ENCODE data around the gene NISCH. TPM values are rescaled to one million over a fixed set of nuclear protein-coding genes. Genes with fewer than 3 reads are reported as not detected.

Gene NISCH
- polyA plus RNA-seq (ENCODE audit: insufficient read length in 4 of 4) = 100 to 1,000 TPM in 3 of 4 donors, 10 to 100 TPM in 1; 95.0 to 110 (median 105) TPM

DNA sequence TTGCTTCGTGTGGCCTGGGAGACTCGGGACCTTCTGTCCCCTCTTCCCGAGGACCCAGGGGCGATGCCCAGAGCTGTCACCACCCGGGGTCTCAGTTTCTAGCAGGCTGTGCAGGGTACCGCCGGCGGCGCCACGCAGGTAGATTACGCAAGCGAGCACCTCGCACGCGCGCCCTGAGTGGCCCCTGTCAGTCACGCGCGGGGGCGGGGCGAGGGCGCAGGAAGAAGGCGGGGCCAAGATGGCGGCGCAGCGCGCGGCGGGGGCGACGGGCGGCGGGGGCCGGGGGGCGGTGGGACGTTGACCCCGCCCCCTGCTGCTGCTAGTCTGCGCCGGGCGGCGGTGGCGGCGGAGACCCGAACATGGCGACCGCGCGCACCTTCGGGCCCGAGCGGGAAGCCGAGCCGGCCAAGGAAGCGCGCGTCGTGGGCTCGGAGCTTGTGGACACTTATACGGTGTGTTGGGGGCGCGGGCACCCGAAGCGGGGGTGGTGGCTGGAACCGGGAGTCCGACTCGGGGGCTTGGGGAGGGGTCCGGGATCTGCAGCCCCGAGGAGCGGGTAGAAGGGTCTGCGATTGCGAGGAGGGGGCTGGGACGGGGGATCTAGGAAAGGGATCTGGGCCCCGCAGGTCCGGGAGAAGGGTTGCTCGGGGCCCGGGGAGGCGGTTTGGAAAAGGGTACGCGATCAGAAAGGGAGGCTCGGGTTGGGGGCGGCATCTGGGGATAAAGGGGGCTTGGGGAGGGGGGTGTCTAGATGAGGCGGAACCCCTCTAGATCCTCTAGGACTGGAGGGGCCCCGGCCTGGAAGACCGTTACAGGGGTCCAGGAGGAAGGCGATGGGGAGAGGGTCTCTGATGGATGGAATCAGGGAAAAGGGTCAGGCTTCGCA lies at the start of gene NISCH:
NISCH (plus strand) TSS at position 322 of the 886 bp plus-strand sequence; CDS start at position 360, 38 bp downstream.
- DNase-seq (ENCODE audit: low read depth in 4 of 4, low spot score in 3 of 4) = peak; percentile 64 to 73 (median 69)

GRCh38 chr3:52406231-52406661 lies 49.2 kb upstream of the NISCH start:
- no peak for DNase-seq (ENCODE audit: low read depth in 4 of 4, low spot score in 3 of 4)

- no peak for DNase-seq (ENCODE audit: low read depth in 4 of 4, low spot score in 3 of 4)
Observed at GRCh38 chr3:52406791-52407510, 48.5 kb upstream of the NISCH start.

DNA sequence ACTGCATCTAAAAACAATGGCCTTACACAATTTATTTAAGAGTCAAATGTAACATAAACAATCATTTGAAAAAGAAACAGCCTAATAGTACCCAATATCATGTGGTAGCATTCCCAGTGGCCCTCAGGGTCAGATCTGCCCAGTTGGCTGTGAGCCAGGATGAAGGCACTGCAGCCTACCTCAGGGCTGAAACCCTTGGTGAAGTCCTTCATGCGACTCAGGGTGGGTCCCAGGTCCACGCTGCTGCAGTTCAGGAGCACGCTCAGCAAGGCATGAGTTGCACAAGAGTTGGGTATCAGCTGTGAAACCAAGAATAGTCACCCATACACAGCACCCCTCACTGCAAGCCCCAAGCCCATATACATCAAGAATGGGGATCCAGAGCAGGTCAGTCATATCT lies 47.6 kb upstream of the NISCH start:
- DNase-seq (ENCODE audit: low read depth in 4 of 4, low spot score in 3 of 4) = no peak

GRCh38 chr3:52408466-52408865 lies 46.9 kb upstream of the NISCH start:
- no peak for DNase-seq (ENCODE audit: low read depth in 4 of 4, low spot score in 3 of 4)

DNA sequence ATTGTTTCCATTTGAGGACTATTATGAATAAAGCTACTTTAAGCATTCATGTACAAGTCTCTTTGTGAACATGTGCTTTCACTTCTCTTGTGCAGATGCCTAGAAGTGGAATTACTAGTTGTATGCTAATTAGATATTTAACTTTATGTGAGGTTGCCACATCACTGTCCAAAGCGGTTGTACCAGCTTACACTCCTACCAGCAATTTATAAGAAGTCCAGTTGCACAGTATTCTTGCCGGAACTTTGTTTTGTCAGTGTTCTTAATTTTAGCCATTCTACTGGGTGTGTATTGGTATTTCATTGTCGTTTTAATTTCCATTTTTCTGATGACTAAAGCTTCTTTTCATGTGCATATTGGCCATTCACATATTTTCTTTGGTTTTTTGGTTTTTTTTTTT lies 39.6 kb upstream of the NISCH start:
- DNase-seq (ENCODE audit: low read depth in 4 of 4, low spot score in 3 of 4) = no peak

DNA sequence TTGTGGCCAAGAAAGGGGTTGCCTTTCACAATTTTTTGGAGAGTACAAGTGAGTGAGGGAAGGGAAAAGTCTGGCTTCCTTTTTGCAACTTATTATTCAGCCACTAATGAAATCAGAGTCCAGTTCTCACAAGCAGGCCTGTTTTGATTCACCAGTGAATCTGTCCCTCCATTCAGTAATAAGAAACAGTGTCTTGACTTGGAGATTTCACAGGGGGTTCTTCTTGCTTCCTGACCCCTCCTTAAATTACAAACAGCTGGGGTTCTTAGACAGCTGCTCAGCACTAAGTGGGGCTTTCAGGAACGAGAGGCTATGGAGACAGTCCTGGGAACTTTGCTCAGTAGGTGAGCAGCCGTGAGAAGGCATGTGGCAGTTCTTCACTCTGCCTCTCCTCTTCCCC lies 35.0 kb upstream of the NISCH start:
- DNase-seq (ENCODE audit: low read depth in 4 of 4, low spot score in 3 of 4) = no peak

DNA sequence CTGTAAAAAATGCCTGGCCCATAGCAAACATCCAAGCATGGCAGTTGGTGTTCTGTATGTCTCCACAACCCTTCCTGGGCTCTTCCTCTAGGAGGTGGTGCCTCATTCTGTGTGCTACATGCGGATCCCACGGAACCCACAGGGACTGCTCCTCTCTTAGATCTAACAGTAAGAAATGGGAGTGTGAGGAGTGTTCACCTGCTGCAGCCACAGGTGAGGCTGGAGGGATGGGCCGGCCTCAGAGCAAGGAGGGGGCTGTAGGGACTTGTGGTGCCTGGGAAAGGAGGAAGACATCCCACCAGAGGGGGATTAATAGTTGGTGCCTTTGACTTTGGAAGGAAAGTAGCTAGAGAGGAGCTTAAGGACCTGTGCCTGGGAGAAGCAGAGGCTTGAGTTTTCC lies 32.7 kb upstream of the NISCH start:
- no peak for DNase-seq (ENCODE audit: low read depth in 4 of 4, low spot score in 3 of 4)

DNA sequence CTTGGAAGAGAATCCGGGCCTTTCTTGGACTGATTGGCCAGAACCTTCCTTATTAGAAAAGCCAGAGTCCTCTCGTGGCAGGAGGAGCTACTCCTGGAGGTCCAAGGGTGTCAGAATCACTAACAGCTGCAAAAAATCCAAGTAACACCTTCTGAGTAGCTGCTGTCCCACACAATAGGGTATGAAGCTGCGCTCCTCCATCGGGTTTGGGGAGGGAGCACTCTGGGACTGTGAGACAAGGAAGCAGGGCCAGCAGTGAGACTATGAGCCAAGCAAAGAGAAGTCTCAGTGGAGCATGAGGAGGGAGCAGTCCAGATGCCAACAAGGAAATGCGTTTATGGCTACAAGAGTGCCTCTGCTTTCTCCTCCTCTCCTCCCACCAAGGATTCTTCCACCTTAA lies 32.2 kb upstream of the NISCH start:
- no peak for DNase-seq (ENCODE audit: low read depth in 4 of 4, low spot score in 3 of 4)

DNA sequence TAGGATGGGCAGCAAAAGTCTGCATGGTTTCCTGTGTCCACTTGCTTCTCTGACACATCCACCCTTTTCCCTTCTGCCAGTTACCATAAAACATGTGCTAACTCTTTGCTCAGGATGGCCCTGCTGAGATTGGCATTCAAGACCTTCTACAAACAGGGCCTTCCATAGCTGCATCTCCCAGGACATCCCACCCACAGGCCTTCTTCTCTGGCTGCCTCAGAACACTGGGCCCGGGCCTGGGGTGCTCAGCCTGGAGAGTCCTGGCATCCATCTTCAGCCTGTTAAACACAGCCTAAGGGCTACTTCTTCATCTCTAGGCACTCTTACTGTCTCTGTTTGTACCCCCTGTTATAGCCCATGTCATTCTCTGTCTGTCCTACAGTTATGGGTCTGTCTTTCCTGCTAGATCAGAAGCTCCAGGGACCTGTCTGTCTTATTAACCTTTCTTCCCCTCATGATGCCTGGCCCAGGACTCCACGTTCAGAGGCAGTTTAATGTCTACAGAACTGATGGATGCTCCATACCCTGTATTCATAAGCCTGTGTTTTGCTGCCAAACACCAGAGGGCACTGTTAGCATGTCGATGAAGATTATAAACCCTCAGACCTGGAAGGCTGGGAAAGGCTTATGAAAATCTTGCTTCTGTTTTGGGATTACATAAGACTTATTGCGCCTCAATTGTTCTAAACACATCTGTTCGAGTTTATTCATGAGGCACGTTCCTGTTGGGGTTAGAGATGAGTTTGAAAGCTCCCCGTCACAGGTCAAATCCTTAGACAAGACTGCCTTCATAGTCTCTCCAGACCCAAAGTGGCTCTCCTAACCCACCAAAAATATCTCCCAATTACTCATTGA lies 27.0 kb upstream of the NISCH start:
- no peak for DNase-seq (ENCODE audit: low read depth in 4 of 4, low spot score in 3 of 4)

- no peak for DNase-seq (ENCODE audit: low read depth in 4 of 4, low spot score in 3 of 4)
Observed at GRCh38 chr3:52429031-52429430, 26.4 kb upstream of the NISCH start.

DNA sequence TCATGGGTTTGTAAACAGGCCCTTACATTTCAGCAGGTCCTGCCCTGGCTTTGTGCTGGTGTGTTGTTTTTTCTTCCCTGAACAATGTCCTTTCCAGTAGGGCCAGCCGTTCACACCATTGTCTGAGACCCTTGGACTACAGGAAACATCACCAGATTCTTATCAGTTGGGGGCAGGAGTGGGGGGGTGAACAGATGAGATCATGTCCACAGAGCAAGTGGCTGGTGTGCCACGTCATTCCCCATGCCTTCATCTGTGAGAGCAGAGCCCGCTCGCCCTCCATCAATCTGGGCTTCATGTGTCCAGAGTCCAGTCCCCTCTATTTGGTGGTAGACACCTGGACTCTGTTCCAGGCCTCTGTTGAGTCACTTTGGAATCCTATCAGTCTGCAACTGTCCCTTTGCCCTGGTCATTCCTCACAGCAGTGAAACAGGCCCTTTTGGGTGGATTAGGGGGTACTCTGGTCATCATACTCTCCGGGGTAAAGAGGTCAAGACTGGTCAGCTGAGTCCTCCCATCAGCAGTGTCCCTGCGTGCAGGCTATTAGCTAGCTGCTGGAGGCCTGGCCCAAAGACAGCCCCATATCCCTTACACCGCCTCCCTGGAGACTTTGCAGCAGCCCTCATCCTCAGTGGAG lies 25.5 kb upstream of the NISCH start:
- no peak for DNase-seq (ENCODE audit: low read depth in 4 of 4, low spot score in 3 of 4)

GRCh38 chr3:52430416-52430810 lies 25.0 kb upstream of the NISCH start:
- DNase-seq (ENCODE audit: low read depth in 4 of 4, low spot score in 3 of 4) = no peak

- DNase-seq (ENCODE audit: low read depth in 4 of 4, low spot score in 3 of 4) = no peak
Observed at GRCh38 chr3:52431459-52432223, 23.8 kb upstream of the NISCH start.

GRCh38 chr3:52432225-52432624 lies 23.2 kb upstream of the NISCH start:
- DNase-seq (ENCODE audit: low read depth in 4 of 4, low spot score in 3 of 4) = no peak

GRCh38 chr3:52432691-52433141 lies 22.7 kb upstream of the NISCH start:
- no peak for DNase-seq (ENCODE audit: low read depth in 4 of 4, low spot score in 3 of 4)

DNA sequence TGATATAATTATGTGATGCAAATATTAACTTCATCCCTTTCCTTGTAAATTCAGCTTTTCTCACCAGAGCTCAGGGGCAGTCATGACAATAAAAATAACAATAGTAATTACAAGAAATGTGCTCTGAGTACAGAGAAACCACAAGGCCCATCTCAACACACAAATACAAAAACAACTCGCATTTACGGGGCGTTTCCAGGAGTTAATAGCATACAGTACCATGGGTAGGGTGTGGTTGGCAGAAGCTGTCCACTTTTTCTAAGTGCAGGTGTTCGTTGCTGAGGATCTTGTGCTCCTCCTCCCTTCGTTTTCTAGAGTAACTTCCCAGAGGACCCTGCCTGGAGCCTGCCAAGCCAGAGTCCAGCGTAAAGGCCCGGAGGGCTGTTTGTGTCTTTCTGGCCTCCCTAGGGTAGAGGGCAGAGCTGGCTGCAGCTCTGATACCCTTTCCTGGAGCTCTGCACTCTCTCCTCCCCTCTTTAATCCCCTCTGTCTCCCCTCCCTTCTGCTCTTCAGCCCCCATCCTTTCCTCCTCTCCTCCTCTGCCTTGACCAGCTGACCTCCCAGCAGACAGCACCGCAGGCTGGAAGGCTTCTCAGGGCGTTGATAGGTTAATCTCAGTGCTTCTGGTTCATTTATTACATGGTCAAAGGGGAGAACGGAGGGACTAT lies 21.9 kb upstream of the NISCH start:
- no peak for DNase-seq (ENCODE audit: low read depth in 4 of 4, low spot score in 3 of 4)

- no peak for DNase-seq (ENCODE audit: low read depth in 4 of 4, low spot score in 3 of 4)
Observed at GRCh38 chr3:52433996-52434479, 21.4 kb upstream of the NISCH start.
